GM21390 (cell line): ENCODE data around the gene CCKAR.

Experiments
- ATAC-seq: cut with Tn5 transposase; IDR thresholded peaks from one replicate; pipeline ENCODE4 v1.9.1; 2021; ENCODE audit not compliant: unreplicated experiment

CCKAR gene

GRCh38 chr4:26459756-26460530 is 30.3 kb downstream of the CCKAR start:
- no peak for ATAC-seq

DNA sequence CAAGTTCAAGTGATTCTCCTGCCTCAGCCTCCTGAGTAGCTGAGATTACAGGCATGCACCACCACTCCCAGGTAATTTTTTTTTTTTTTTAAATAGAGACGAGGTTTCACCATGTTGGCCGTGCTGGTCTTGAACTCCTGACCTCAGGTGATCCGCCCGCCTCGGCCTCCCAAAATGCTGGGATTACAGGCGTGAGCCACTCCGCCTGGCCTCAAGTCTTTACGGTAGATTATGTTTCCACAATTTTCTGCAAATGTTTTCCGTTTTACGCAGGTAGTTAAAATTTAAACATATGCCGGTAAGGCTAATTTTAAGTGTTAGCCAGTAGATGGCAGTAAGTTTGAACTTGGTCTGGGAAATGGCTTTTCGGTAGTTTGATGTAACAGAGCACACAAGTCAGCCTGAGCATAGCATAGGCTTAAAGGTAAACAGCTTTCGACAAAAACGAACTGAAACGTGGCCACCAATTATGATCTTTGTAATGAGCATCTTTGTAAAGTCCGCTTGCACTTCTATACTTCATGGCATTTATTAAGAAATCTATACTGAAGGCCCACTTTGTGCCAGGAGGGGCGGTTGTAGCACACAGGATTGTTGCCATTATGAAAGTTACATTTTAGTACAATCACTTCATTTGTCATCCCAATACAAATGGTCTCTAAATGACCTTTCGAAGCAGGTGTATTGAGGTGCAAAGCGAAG is 31.1 kb downstream of the CCKAR start:
- peak; percentile 61 for ATAC-seq

GRCh38 chr4:26458157-26458561 is 32.1 kb downstream of the CCKAR start:
- ATAC-seq = no peak

DNA sequence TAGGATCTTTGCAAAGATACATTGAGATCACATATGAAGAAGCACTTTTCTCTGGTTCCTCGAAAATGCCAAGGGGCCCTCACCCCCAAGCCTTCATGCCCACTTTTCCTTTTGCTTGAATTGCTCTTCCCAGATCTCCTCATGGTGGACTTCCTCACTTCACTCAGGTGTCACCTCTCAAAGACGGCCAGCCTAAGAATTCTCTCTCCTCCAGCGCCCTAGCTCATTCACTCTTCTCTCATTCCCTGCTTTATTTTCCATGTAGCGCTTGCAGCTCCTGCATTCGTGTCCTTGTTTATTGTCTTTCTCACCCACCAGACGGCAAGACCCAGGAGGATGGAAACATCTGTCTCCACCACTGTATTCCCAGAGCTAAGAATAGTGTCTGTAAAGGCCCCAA is 32.9 kb downstream of the CCKAR start:
- ATAC-seq = no peak

DNA sequence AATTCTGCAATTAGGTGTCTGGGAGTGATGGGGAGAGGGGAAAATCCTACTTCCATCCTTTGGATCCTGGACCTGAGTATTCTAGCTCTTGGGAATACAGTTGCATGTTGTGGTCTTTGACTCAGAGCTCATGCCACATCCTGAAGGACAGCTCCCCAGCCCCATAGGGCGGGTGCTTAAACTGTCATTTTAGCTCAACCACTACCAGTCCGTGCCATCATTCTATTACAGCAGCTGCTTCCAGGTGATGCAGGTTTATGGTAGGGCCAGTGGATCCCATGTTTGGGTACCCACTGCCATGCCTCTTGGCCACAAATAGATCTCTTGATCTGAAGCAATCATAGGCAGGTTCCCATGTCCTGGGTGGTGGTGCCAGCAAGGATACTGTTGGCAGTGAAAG is 34.7 kb downstream of the CCKAR start:
- ATAC-seq = no peak

- no peak for ATAC-seq
These were observed 35.3 kb downstream of the CCKAR start for GRCh38 chr4:26454961-26455360.

- no peak for ATAC-seq
These were observed 37.4 kb downstream of the CCKAR start for GRCh38 chr4:26452565-26453531.

DNA sequence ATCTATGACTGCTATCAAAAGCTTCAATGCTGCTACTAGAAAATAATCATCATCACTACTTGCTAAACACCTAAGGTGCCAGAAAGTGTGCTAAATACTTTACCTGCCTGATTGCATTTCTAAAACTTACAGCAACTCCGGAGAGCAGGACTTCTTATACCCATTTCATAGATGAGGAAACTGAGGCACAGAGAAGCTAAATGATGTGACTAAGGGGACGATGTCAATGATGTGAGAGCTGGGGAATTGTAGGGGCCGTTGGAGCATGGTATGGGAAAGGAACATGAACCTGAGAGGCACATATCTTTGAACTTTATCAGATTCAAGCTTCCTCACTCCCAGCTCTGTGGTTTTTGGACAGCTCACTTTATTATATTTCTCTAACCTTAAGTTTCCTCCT is 38.7 kb downstream of the CCKAR start:
- no peak for ATAC-seq

GRCh38 chr4:26450418-26450817 is 39.9 kb downstream of the CCKAR start:
- no peak for ATAC-seq

- ATAC-seq = no peak
These were observed 42.9 kb downstream of the CCKAR start for GRCh38 chr4:26447378-26447777.

DNA sequence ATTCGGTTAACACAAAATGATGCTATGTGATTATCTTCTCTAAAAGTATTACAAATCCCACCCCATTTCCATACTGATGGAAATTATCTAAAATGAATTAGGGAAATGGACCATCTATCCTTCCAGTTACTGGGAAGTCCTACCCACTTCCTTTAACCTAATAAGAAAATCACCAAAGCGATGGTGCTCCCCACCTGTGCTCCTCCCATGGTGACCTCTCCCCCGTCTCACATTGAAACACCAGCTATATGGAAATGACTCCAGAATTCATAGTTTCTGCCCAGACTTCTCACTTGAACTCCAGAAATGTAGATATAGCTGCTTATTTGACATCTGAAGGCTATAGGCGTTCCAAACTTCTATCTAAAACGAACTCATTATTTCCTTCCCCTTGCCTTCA is 48.5 kb downstream of the CCKAR start:
- no peak for ATAC-seq

GRCh38 chr4:26441102-26441501 is 49.2 kb downstream of the CCKAR start:
- ATAC-seq = no peak

- ATAC-seq = no peak
These were observed 56.1 kb downstream of the CCKAR start for GRCh38 chr4:26434030-26434639.

DNA sequence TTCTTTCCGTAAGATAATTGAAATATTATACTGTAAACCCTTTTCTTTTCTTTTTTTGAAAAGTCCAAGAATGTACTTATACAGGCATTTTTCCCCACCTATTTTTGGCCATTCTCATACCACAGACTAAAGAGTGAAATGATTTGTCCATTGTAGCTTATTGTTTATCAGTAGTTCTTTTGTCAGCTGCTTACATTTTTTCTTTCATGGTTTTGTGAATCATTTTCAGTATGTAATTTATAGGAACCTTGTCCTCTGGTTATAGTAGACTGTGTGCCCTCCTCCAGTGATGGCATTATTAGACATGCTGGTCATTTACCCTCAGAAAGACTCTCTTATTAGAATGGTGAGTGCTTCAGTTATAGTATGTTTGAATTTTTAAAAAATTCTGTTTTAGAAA is 56.7 kb downstream of the CCKAR start:
- no peak for ATAC-seq

- ATAC-seq = no peak
These were observed 57.9 kb downstream of the CCKAR start for GRCh38 chr4:26432419-26432818.

DNA sequence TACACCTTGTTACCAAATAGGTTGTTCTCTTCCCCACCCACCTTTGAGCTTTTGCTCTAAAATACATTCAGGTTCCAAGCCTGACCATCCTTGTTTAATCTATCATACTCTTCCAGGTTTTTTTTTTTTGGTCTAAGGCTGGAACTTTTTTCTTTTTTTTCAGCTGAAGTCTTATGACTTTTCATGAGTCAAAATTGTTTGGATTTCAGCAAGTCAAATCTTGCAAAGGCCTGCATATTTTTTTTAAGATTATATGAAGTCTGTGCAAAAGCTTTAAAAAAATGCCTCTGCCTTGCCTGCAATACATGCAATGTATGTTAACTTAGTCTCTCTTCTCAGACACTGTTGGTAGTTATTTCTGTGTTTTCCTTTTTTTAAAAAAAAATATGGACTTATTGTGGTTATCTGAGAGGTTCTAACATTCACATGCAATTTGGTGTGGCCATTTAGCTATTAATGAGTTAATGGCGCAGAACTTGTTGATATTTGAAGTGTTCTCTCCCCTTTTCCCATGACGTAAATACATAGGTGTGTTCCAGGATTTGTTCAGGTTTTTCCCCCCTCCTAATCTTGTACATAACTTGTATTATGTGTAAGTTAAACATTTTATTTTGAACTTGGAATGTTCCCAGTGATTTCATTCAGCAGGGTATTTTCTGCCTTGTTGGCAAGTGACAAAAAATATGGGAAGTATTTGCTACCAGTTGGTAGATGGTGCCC is 58.7 kb downstream of the CCKAR start:
- no peak for ATAC-seq
